Measurements from ENCODE around the gene ING1. TPM values are rescaled to one million over a fixed set of nuclear protein-coding genes. Genes with fewer than 3 reads are reported as not detected.
"Not testable (repeated sequence)": the region's sequence is repeated elsewhere in the genome, so short reads cannot be mapped to it uniquely, and the experiment has no call there.

The ING1 gene
- total RNA-seq, 1 donor from 2014 or later, result 16.4 TPM

- DNase-seq (ENCODE audit: low spot score), result peak; percentile 99
- peak overlapping the region; percentile 91 for H3K27ac Mint-ChIP-seq
- H3K36me3 Mint-ChIP-seq (ENCODE audit: low read depth), result peaks cover 2% of the 10 kb centered on the region
- intact Hi-C loops (cut with micrococcal nuclease), result loop anchor here (1.0 to 10.0 kb wide), 7 partner anchors 151 to 1798 kb away; partner anchors contain the start of genes ANKRD10 and RAB20
- H3K9me3 Mint-ChIP-seq, result no peaks in the 10 kb centered on the region
- H3K4me1 Mint-ChIP-seq (ENCODE audit: low read depth), result peaks cover 20% of the 10 kb centered on the region
- peak overlapping the region; percentile 100 for H3K4me3 Mint-ChIP-seq
- H3K27me3 Mint-ChIP-seq (ENCODE audit: insufficient read depth), result no peaks in the 10 kb centered on the region
Observed at GRCh38 chr13:110712849-110713641, 455 bp upstream of the ING1 start.

DNA sequence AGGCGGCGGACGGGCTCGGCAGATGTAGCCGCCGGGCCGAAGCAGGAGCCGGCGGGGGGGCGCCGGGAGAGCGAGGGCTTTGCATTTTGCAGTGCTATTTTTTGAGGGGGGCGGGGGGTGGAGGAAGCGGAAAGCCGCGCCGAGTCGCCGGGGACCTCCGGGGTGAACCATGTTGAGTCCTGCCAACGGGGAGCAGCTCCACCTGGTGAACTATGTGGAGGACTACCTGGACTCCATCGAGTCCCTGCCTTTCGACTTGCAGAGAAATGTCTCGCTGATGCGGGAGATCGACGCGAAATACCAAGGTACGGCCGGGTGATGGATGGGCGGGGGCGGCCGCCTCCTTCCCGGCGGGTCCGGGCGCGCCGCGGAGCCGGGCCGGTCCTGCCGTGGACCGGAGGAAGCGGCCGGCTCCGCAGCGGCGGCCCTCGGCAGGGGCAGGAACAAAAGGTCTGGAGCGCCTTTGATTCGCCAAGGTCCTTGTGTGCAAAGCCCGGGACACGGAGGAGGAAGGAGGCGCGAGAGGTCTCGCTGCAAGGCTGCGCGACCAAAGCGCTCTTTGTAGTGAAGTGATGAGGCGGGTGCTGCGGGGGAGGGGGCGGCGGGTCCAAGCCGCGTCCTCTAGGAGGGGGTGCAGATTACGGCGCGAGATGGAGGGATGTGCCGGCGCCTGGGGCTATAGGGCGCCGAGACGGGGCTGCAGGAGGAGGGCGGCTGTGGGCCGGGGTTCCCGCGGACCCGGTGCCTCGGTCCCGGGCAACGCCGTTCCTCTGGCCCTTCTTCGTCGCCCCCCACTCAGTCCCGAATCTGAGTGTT lies 689 bp downstream of the ING1 start:
- Mint-ChIP-seq H3K4me1 (ENCODE audit: low read depth) (peaks cover 21% of the 10 kb centered on the region), H3K27ac (peak overlapping the region; percentile 87), H3K36me3 (ENCODE audit: low read depth) (peaks cover 2% of the 10 kb centered on the region), H3K9me3 (no peaks in the 10 kb centered on the region), H3K27me3 (ENCODE audit: insufficient read depth) (no peaks in the 10 kb centered on the region), H3K4me3 (peak overlapping the region; percentile 98)
- peak; percentile 52 for DNase-seq (ENCODE audit: low spot score)
- intact Hi-C loops (cut with micrococcal nuclease), result loop anchor here (1.0 to 10.0 kb wide), 8 partner anchors 152 to 1799 kb away; partner anchors contain the start of genes ANKRD10, IRS2 and RAB20

GRCh38 chr13:110714797-110715394 lies 1.4 kb downstream of the ING1 start:
- intact Hi-C loops (cut with micrococcal nuclease), result loop anchor here (1.0 to 10.0 kb wide), 8 partner anchors 9 to 1872 kb away; partner anchors contain the start of genes CARS2, IRS2, NAXD and RAB20
- DNase-seq (ENCODE audit: low spot score), result peak; percentile 53
- peak overlapping the region; percentile 98 for H3K4me3 Mint-ChIP-seq
- H3K27ac Mint-ChIP-seq, result peak overlapping the region; percentile 98
- H3K4me1 Mint-ChIP-seq (ENCODE audit: low read depth), result peaks cover 26% of the 10 kb centered on the region
- no peaks in the 10 kb centered on the region for H3K27me3 Mint-ChIP-seq (ENCODE audit: insufficient read depth)
- H3K36me3 Mint-ChIP-seq (ENCODE audit: low read depth), result peaks cover 7% of the 10 kb centered on the region
- H3K9me3 Mint-ChIP-seq, result no peaks in the 10 kb centered on the region

- peak; percentile 95 for DNase-seq (ENCODE audit: low spot score)
- Mint-ChIP-seq H3K27me3 (ENCODE audit: insufficient read depth) (no peaks in the 10 kb centered on the region), H3K36me3 (ENCODE audit: low read depth) (peaks cover 9% of the 10 kb centered on the region), H3K4me3 (peak overlapping the region; percentile 98), H3K27ac (peak overlapping the region; percentile 98), H3K4me1 (ENCODE audit: low read depth) (peaks cover 27% of the 10 kb centered on the region), H3K9me3 (no peaks in the 10 kb centered on the region)
- intact Hi-C loops (cut with micrococcal nuclease), result loop anchor here (1.0 to 10.0 kb wide), 8 partner anchors 9 to 1872 kb away; partner anchors contain the start of genes CARS2, IRS2, NAXD and TUBGCP3
Observed at GRCh38 chr13:110715395-110716246, 2.1 kb downstream of the ING1 start.

DNA sequence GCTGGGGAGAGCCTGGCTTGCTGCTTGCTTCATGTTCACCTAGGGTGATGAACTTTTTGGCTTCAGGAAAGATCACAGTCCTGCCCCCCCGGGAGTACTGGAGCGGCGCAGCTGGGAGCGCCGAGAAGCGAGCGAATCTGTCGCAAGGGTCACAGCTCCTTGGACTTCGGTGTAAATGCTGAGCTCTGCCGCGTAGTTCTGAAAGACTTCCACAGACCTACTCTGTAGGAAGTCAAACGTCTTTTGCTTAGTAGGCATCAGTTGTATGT lies 2.7 kb downstream of the ING1 start:
- Mint-ChIP-seq H3K4me3 (peak overlapping the region; percentile 98), H3K9me3 (no peaks in the 10 kb centered on the region), H3K36me3 (ENCODE audit: low read depth) (peaks cover 9% of the 10 kb centered on the region), H3K27me3 (ENCODE audit: insufficient read depth) (no peaks in the 10 kb centered on the region), H3K27ac (peak overlapping the region; percentile 23), H3K4me1 (ENCODE audit: low read depth) (peaks cover 25% of the 10 kb centered on the region)
- DNase-seq (ENCODE audit: low spot score), result no peak
- intact Hi-C loops (cut with micrococcal nuclease), result loop anchor here (1.0 to 10.0 kb wide), 3 partner anchors 10 to 1871 kb away; partner anchors contain the start of gene TUBGCP3

- intact Hi-C loops (cut with micrococcal nuclease), result loop anchor here (5.0 to 10.0 kb wide), 2 partner anchors 1804 to 1868 kb away; partner anchors contain the start of gene TUBGCP3
- H3K27me3 Mint-ChIP-seq (ENCODE audit: insufficient read depth), result no peaks in the 10 kb centered on the region
- H3K9me3 Mint-ChIP-seq, result no peaks in the 10 kb centered on the region
- no peak overlapping the region for H3K4me3 Mint-ChIP-seq
- H3K36me3 Mint-ChIP-seq (ENCODE audit: low read depth), result peaks cover 11% of the 10 kb centered on the region
- DNase-seq (ENCODE audit: low spot score), result no peak
- H3K27ac Mint-ChIP-seq, result no peak overlapping the region
- H3K4me1 Mint-ChIP-seq (ENCODE audit: low read depth), result peaks cover 17% of the 10 kb centered on the region
Observed at GRCh38 chr13:110719036-110719710, 5.7 kb downstream of the ING1 start.

- Mint-ChIP-seq H3K9me3 (no peaks in the 10 kb centered on the region), H3K4me3 (no peak overlapping the region), H3K4me1 (ENCODE audit: low read depth) (peaks cover 24% of the 10 kb centered on the region), H3K36me3 (ENCODE audit: low read depth) (peaks cover 11% of the 10 kb centered on the region), H3K27ac (no peak overlapping the region), H3K27me3 (ENCODE audit: insufficient read depth) (no peaks in the 10 kb centered on the region)
- intact Hi-C loops (cut with micrococcal nuclease), result no loop called here
- DNase-seq (ENCODE audit: low spot score), result no peak
Observed at GRCh38 chr13:110722971-110723370, 9.5 kb downstream of the ING1 start.

- intact Hi-C loops (cut with micrococcal nuclease), result no loop called here
- H3K4me3 Mint-ChIP-seq, result no peak overlapping the region
- H3K27me3 Mint-ChIP-seq (ENCODE audit: insufficient read depth), result peaks cover 3% of the 10 kb centered on the region
- H3K4me1 Mint-ChIP-seq (ENCODE audit: low read depth), result peaks cover 26% of the 10 kb centered on the region
- no peak overlapping the region for H3K27ac Mint-ChIP-seq
- H3K9me3 Mint-ChIP-seq, result no peaks in the 10 kb centered on the region
- no peak for DNase-seq (ENCODE audit: low spot score)
- H3K36me3 Mint-ChIP-seq (ENCODE audit: low read depth), result peaks cover 11% of the 10 kb centered on the region
Observed at GRCh38 chr13:110723598-110723997, 10.1 kb downstream of the ING1 start.

GRCh38 chr13:110726153-110726552 lies 12.7 kb downstream of the ING1 start:
- Mint-ChIP-seq H3K27me3 (ENCODE audit: insufficient read depth) (peaks cover 10% of the 10 kb centered on the region), H3K4me1 (ENCODE audit: low read depth) (peaks cover 20% of the 10 kb centered on the region)
- not testable (repeated sequence) for H3K4me3 Mint-ChIP-seq; H3K36me3 Mint-ChIP-seq (ENCODE audit: low read depth); DNase-seq (ENCODE audit: low spot score); H3K9me3 Mint-ChIP-seq; H3K27ac Mint-ChIP-seq
- intact Hi-C loops (cut with micrococcal nuclease), result loop anchor here (1.0 kb wide), 1 partner anchor 10 kb away; no protein-coding TSS in a partner anchor

- DNase-seq (ENCODE audit: low spot score), result peak; percentile 43
- H3K36me3 Mint-ChIP-seq (ENCODE audit: low read depth), result peaks cover 3% of the 10 kb centered on the region
- no peaks in the 10 kb centered on the region for H3K9me3 Mint-ChIP-seq
- peak overlapping the region; percentile 20 for H3K4me3 Mint-ChIP-seq
- H3K27me3 Mint-ChIP-seq (ENCODE audit: insufficient read depth), result peaks cover 10% of the 10 kb centered on the region
- H3K4me1 Mint-ChIP-seq (ENCODE audit: low read depth), result peaks cover 20% of the 10 kb centered on the region
- intact Hi-C loops (cut with micrococcal nuclease), result loop anchor here (1.0 kb wide), 1 partner anchor 10 kb away; no protein-coding TSS in a partner anchor
- peak overlapping the region; percentile 5 for H3K27ac Mint-ChIP-seq
Observed at GRCh38 chr13:110726726-110727125, 13.2 kb downstream of the ING1 start.

DNA sequence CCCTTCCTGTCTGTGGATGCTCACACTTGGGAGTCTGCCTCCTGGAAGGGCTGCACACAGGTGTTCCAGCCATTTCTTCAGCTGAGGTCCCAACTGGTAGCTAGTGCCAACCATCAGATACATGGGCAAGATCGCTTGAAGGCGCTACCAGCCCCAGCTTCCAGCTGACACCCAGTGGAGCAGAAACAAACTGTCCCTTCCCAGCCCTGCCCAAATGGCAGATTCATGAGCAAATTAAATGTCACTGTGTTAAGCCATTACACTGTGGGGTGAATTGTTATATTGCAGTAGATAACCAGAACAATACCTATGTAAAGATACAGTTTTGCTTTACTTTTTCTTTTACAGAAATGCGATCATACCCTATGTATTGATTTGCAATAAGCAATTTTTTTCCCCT lies 17.6 kb downstream of the ING1 start:
- no peak for DNase-seq (ENCODE audit: low spot score)
- peaks cover 10% of the 10 kb centered on the region for H3K27me3 Mint-ChIP-seq (ENCODE audit: insufficient read depth)
- intact Hi-C loops (cut with micrococcal nuclease), result no loop called here
- H3K4me1 Mint-ChIP-seq (ENCODE audit: low read depth), result peaks cover 18% of the 10 kb centered on the region
- no peak overlapping the region for H3K4me3 Mint-ChIP-seq
- H3K9me3 Mint-ChIP-seq, result no peaks in the 10 kb centered on the region
- H3K36me3 Mint-ChIP-seq (ENCODE audit: low read depth), result peaks cover 2% of the 10 kb centered on the region
- no peak overlapping the region for H3K27ac Mint-ChIP-seq

Data from activated T-helper 1 cell treated with anti-CD3 and anti-CD28 coated beads, Interleukin-12 subunit alpha, Interleukin-12 subunit beta, Interleukin-2, Interleukin-4 antibody, amounts not matched to agents 30 ng/mL and 10 ng/mL and 1 ng/mL, durations not matched to agents 14 hours and 24 hours and 36 hours (primary cell).